Skeletal muscle satellite cell (primary cell): ENCODE measurements around the gene PCDHA3.
"Not testable (repeated sequence)": the region's sequence is repeated elsewhere in the genome, so short reads cannot be mapped to it uniquely, and the experiment has no call there.

Experiments used
- H3K27me3 ChIP-seq: 2 replicates; pipeline ENCODE4 v1.7.0; 2013; ENCODE audit warnings: low read length; ENCODE audit not compliant: control insufficient read depth, insufficient read depth
- H3K36me3 ChIP-seq: 2 replicates; pipeline ENCODE4 v1.7.0; 2013; ENCODE audit warnings: mild to moderate bottlenecking, control low read depth, low read length; ENCODE audit not compliant: insufficient read depth
- H3K4me1 ChIP-seq: 2 replicates; pipeline ENCODE4 v1.7.0; 2013; ENCODE audit warnings: low read length; ENCODE audit not compliant: control insufficient read depth, insufficient read depth
- H3K4me2 ChIP-seq: 2 replicates; pipeline ENCODE4 v1.7.0; 2013; ENCODE audit warnings: mild to moderate bottlenecking, low read length
- H3K4me3 ChIP-seq: 2 replicates; pipeline ENCODE4 v1.7.0; 2013; ENCODE audit warnings: low read length
- H3K9ac ChIP-seq: 2 replicates; pipeline ENCODE4 v1.7.0; 2013; ENCODE audit warnings: mild to moderate bottlenecking, low read depth, low read length, moderate library complexity
- H3K9me3 ChIP-seq: replicated peaks from 2 replicates; pipeline ENCODE4 v1.7.0; 2013; ENCODE audit warnings: mild to moderate bottlenecking, control low read depth, low read length

PCDHA3 gene

DNA sequence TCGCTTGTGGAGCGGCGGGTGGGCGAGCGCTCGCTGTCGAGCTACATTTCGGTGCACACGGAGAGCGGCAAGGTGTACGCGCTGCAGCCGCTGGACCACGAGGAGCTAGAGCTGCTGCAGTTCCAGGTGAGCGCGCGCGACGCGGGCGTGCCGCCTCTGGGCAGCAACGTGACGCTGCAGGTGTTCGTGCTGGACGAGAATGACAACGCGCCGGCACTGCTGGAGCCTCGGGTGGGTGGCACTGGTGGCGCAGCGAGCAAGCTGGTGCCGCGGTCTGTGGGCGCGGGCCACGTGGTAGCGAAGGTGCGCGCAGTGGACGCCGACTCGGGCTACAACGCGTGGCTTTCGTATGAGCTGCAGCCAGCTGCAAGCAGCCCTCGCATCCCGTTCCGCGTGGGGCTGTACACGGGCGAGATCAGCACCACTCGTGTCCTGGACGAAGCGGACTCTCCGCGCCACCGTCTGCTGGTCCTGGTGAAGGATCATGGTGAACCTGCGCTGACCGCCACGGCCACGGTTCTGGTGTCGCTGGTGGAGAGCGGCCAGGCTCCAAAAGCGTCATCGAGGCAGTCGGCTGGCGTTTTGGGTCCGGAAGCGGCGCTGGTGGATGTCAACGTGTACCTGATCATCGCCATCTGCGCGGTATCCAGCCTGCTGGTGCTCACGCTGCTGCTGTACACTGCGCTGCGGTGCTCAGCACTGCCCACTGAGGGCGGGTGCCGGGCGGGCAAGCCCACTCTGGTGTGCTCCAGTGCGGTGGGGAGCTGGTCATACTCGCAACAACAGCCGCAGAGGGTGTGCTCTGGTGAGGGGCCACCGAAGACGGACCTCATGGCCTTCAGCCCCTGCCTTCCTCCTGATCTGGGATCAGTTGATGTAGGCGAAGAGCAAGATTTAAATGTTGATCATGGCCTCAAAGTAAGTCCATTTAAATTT is 42.2 kb downstream of the PCDHA3 start:
- no peaks in the 10 kb centered on the region for H3K4me1 ChIP-seq
- no peak overlapping the region for H3K4me2 ChIP-seq
- no peak overlapping the region for H3K9ac ChIP-seq
- H3K9me3 ChIP-seq = no peaks in the 10 kb centered on the region
- H3K4me3 ChIP-seq = no peak overlapping the region
- no peaks in the 10 kb centered on the region for H3K36me3 ChIP-seq
- H3K27me3 ChIP-seq = no peaks in the 10 kb centered on the region

DNA sequence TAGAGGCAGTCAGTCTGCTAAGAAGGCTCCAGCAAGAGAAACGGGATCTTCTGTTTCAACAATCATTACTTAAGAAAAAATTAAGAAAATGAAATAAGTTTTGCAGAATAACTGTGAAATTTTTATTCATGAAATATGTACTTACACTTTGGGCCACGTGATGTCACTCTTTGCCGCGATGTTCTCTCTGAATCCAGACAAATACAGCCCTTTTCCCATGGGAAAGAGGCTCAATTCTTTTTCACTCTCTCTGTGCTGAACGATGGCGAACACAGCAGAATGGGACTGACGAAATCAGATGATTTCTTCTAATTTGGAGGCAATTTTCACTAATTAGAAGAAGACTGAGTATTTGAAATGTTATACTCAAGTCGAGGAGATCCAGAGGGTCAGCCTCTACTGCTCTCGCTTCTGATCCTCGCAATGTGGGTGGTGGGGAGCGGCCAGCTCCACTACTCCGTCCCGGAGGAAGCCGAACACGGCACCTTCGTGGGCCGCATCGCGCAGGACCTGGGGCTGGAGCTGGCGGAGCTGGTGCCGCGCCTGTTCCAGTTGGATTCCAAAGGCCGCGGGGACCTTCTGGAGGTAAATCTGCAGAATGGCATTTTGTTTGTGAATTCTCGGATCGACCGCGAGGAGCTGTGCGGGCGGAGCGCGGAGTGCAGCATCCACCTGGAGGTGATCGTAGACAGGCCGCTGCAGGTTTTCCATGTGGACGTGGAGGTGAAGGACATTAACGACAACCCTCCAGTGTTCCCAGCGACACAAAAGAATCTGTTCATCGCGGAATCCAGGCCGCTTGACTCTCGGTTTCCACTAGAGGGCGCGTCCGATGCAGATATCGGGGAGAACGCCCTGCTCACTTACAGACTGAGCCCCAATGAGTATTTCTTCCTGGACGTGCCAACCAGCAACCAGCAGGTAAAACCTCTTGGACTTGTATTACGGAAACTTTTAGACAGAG is 47.6 kb downstream of the PCDHA3 start, which contains the start of gene PCDHA9:
PCDHA9 (plus strand) TSS at position 244 of the 964 bp plus-strand sequence; CDS start at position 358, 114 bp downstream.
- H3K4me1 ChIP-seq, H3K9ac ChIP-seq, H3K4me3 ChIP-seq, H3K36me3 ChIP-seq, H3K27me3 ChIP-seq, H3K4me2 ChIP-seq, H3K9me3 ChIP-seq: not testable (repeated sequence)

DNA sequence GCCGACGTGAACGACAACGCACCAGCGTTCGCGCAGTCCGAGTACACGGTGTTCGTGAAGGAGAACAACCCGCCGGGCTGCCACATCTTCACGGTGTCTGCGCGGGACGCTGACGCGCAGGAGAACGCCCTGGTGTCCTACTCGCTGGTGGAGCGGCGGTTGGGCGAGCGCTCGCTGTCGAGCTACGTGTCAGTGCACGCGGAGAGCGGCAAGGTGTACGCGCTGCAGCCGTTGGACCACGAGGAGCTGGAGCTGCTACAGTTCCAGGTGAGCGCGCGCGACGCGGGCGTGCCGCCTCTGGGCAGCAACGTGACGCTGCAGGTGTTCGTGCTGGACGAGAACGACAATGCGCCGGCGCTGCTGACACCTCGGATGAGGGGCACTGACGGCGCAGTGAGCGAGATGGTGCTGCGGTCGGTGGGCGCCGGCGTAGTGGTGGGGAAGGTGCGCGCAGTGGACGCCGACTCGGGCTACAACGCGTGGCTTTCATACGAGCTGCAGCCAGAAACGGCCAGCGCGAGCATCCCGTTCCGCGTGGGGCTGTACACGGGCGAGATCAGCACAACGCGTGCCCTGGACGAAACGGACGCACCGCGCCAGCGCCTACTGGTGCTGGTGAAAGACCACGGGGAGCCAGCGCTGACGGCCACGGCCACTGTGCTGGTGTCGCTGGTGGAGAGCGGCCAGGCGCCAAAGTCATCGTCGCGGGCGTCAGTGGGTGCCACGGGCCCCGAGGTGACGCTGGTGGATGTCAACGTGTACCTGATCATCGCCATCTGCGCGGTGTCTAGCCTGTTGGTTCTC is 49.2 kb downstream of the PCDHA3 start:
- H3K27me3 ChIP-seq, H3K4me3 ChIP-seq, H3K36me3 ChIP-seq, H3K9me3 ChIP-seq, H3K4me2 ChIP-seq, H3K9ac ChIP-seq, H3K4me1 ChIP-seq: not testable (repeated sequence)
